Testis (tissue), 3 donors: ENCODE results near the gene GPRC5C. TPM values are rescaled to one million over a fixed set of nuclear protein-coding genes. Genes with fewer than 3 reads are reported as not detected.
A peak's percentile ranks its signal among the peaks of the same experiment; 100 is the strongest.

Experiments
- DNase-seq: peaks from one replicate; pipeline ENCODE4 v3.0.0-alpha.2; 2019
- H3K27ac ChIP-seq, 2 donors: fragments of 200-600 bp; sonication (generic); one replicate each; pipeline ENCODE4 v1.5.1; 2019
- H3K27me3 ChIP-seq: fragments of 200-600 bp; sonication (generic); one replicate; pipeline ENCODE4 v1.5.1; 2019
- H3K36me3 ChIP-seq: fragments of 200-600 bp; sonication (generic); one replicate; pipeline ENCODE4 v1.5.1; 2017; ENCODE audit warnings: low read depth; ENCODE audit errors: missing control alignments
- H3K4me1 ChIP-seq: fragments of 200-600 bp; sonication (generic); one replicate; pipeline ENCODE4 v1.5.1; 2019
- H3K4me3 ChIP-seq, 2 donors: fragments of 200-600 bp; sonication (generic); one replicate each; pipeline ENCODE4 v1.5.1; 2017 to 2019
- H3K9me3 ChIP-seq: fragments of 200-600 bp; sonication (generic); one replicate; pipeline ENCODE4 v1.5.1; 2017
- POLR2A ChIP-seq: fragments of 450-650 bp; IDR thresholded peaks from one replicate; pipeline ENCODE4 v1.6.1; 2017; ENCODE audit warnings: antibody characterized with exemption, mild to moderate bottlenecking, moderate library complexity
- WGBS, 2 donors: methylation state at CpG; one replicate each; pipeline ENCODE4 v1.1.5; 2018; 5-methylcytosine and 5-hydroxymethylcytosine counted together
- intact Hi-C: fragments of 100-400 bp; cut with DNase I; formaldehyde crosslinking; loops from one replicate; pipeline ENCODE4 v1.15.1; 2023; ENCODE audit warnings: low total_unique reads
- polyA plus RNA-seq: library from polyadenylated mRNA; stranded (reverse); fragments of 350-450 nt; fragmentation: Illumina TruSeq; extraction: RNeasy Lipid Tissue Mini Kit (QIAGEN cat#74804); gene quantifications from one replicate; pipeline ENCODE4 v1.2.3, GENCODE V29; 2014; ENCODE audit warnings: low read depth, low replicate concordance; ENCODE audit not compliant: insufficient read depth
- small RNA-seq, 2 donors: library from RNA; depleted of rRNA; stranded (forward); fragments of <200 nt; gene quantifications; one replicate each; pipeline ENCODE3, GENCODE V24; 2016
- total RNA-seq, 2 donors: library from RNA; depleted of rRNA; stranded (reverse); fragments of >200 nt; gene quantifications; one replicate each; pipeline ENCODE4 v1.2.3, GENCODE V29; 2016
- TF ChIP-seq, protein P1 (sequence below), 3 experiments: fragments of 450-650 bp in 2 of 3; fragments of 200-600 bp in 1 of 3; sonication (generic) in 1 of 3; IDR thresholded peaks; one replicate each; pipeline ENCODE4 v1.5.1; 2016 to 2019; ENCODE audit warnings: antibody characterized with exemption in 3 of 3, mild to moderate bottlenecking in 2 of 3, moderate library complexity in 1 of 3

GPRC5C gene
- total and polyA plus RNA-seq, 3 donors from 2014 or later, result 6.8 to 19.0 (median 14.1) TPM

- TF ChIP-seq, protein P1, sequence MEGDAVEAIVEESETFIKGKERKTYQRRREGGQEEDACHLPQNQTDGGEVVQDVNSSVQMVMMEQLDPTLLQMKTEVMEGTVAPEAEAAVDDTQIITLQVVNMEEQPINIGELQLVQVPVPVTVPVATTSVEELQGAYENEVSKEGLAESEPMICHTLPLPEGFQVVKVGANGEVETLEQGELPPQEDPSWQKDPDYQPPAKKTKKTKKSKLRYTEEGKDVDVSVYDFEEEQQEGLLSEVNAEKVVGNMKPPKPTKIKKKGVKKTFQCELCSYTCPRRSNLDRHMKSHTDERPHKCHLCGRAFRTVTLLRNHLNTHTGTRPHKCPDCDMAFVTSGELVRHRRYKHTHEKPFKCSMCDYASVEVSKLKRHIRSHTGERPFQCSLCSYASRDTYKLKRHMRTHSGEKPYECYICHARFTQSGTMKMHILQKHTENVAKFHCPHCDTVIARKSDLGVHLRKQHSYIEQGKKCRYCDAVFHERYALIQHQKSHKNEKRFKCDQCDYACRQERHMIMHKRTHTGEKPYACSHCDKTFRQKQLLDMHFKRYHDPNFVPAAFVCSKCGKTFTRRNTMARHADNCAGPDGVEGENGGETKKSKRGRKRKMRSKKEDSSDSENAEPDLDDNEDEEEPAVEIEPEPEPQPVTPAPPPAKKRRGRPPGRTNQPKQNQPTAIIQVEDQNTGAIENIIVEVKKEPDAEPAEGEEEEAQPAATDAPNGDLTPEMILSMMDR (IDR thresholded peaks at IDR 0.05), result peak; percentile 65 to 87 (median 86)
- no peak for TF ChIP-seq POLR2A
- Histone ChIP-seq H3K27me3 (no peaks in the 10 kb centered on the region), H3K4me3 (no peak overlapping the region), H3K4me1 (no peaks in the 10 kb centered on the region), H3K27ac (no peak overlapping the region), H3K9me3 (no peaks in the 10 kb centered on the region), H3K36me3 (no peaks in the 10 kb centered on the region)
- DNase-seq, result peak; percentile 80
- 42 to 45% methylated on average over 11 of the region's 11 CpGs for WGBS, 2 donors
- intact Hi-C loops, result no loop called here
Measured at GRCh38 chr17:74493331-74493833, 61.5 kb downstream of the GPRC5C start.

Small RNAs within 50 kb of the gene (small RNA-seq; reads per million reads assigned to genes)
- gene RNA5SP448, result 0.09 reads per million in 2 donors

Other genes starting within 250 kb of the GPRC5C start
- 100 to 1,000 TPM; 345 to 563 TPM for gene RPL38, start 228.4 kb upstream of the GPRC5C start, total RNA-seq
- 1,788 TPM for gene RPL38, start 228.4 kb upstream of the GPRC5C start, polyA plus RNA-seq
- gene TTYH2, start 218.5 kb upstream of the GPRC5C start, total RNA-seq, result 10 to 100 TPM; 69.7 to 73.5 TPM
- 52.7 TPM for gene TTYH2, start 218.5 kb upstream of the GPRC5C start, polyA plus RNA-seq
- gene DNAI2, start 157.9 kb upstream of the GPRC5C start, total RNA-seq, result 10 to 100 TPM; 19.6 to 26.9 TPM
- 80.5 TPM for gene DNAI2, start 157.9 kb upstream of the GPRC5C start, polyA plus RNA-seq
- 1 to 10 TPM; 3.0 to 3.3 TPM for gene KIF19, start 105.9 kb upstream of the GPRC5C start, total RNA-seq
- 2.0 TPM for gene KIF19, start 105.9 kb upstream of the GPRC5C start, polyA plus RNA-seq
- gene BTBD17, start 70.2 kb upstream of the GPRC5C start, total RNA-seq, result 1 to 10 TPM in 1 of 2 donors, under 1 TPM in 1; 0.79 to 1.2 TPM
- not detected for gene BTBD17, start 70.2 kb upstream of the GPRC5C start, polyA plus RNA-seq
- under 1 TPM; 0.55 to 0.87 TPM for gene GPR142, start 64.6 kb upstream of the GPRC5C start, total RNA-seq
- 0.51 TPM for gene GPR142, start 64.6 kb upstream of the GPRC5C start, polyA plus RNA-seq
- gene CD300A, start 34.5 kb downstream of the GPRC5C start, total RNA-seq, result 1 to 10 TPM; 2.0 to 2.4 TPM
- 3.7 TPM for gene CD300A, start 34.5 kb downstream of the GPRC5C start, polyA plus RNA-seq
- under 1 TPM; 0.71 to 0.99 TPM for gene CD300LB, start 99.4 kb downstream of the GPRC5C start, total RNA-seq
- gene CD300LB, start 99.4 kb downstream of the GPRC5C start, polyA plus RNA-seq, result 0.30 TPM
- under 1 TPM; 0.39 to 0.81 TPM for gene CD300C, start 114.0 kb downstream of the GPRC5C start, total RNA-seq
- 0.34 TPM for gene CD300C, start 114.0 kb downstream of the GPRC5C start, polyA plus RNA-seq
- not detected for gene CD300H, start 135.4 kb downstream of the GPRC5C start, total RNA-seq
- not detected for gene CD300H, start 135.4 kb downstream of the GPRC5C start, polyA plus RNA-seq
- not detected for gene CD300LD, start 160.2 kb downstream of the GPRC5C start, total RNA-seq
- gene CD300LD, start 160.2 kb downstream of the GPRC5C start, polyA plus RNA-seq, result 0.41 TPM
- under 1 TPM in 1 of 2 donors, not detected in 1; 0.31 TPM for gene CD300E, start 191.7 kb downstream of the GPRC5C start, total RNA-seq
- gene CD300E, start 191.7 kb downstream of the GPRC5C start, polyA plus RNA-seq, result 0.45 TPM